ENCODE data around the gene NTN1.
"Not testable (repeated sequence)": the region's sequence is repeated elsewhere in the genome, so short reads cannot be mapped to it uniquely, and the experiment has no call there.

The NTN1 gene

DNA sequence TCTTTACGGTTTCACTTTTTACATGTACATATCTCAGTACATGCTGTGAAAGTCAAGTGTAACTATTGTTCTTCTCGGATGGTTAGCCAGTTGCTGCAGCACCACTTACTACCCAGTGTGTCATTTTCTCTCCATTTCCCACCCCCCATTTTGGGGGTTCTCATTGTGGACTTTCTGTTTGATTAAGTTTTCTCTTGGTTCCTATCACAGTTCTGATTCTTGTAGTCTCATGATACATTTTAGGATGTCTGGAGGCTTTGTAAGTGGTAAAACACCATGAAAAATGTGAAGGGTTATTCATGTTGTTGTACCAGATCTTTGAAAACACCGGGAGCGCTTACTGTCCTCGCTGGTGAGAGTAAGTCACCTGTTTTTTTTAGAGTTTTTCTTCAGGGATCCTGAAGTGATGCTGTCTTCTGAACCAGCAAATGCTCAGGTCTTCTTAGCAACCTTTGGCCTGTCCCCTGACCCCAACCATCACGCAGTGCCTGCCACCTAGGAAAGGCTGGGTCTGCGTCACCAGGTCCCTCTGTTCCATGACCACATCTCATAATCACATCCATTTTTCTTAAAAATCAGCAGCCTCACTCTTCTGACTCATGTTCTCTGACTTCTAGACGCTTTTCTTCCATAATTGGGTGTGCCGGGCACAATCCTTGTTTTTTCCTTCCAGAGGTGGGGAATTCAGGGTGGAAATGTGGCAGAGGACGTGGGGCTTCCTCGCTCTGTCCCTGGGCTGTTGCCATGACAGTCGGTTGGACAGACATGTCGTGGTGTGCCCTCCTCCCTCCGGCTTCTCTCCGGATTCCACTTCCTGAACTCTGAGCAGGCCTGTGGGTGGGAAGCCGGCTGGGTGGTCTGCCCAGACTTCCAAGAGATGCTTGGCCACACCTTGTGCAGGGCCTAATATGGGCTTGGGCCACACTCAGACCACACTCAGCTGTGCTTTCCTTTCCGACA lies 102.6 kb downstream of the NTN1 start:
- DNase-seq (ENCODE audit: low spot score), result no peak

DNA sequence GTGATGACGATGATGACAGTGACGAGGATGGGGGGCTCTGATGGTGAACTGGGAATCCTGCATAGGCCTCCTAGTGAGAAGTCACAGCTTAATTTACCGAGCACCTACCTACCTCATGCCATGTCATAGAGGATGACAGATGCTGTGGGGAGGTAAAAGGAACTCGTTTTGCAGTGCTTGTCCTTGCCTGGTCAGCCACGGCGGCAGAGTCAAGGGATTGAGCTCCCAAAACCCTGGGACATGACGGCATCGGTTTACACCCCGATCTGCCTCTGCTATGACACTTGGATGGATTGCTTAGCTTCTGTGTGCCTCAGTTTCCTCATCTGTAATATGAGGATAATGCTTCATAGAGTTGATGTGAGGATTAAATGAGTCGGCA lies 103.2 kb downstream of the NTN1 start:
- DNase-seq (ENCODE audit: low spot score), result no peak

DNA sequence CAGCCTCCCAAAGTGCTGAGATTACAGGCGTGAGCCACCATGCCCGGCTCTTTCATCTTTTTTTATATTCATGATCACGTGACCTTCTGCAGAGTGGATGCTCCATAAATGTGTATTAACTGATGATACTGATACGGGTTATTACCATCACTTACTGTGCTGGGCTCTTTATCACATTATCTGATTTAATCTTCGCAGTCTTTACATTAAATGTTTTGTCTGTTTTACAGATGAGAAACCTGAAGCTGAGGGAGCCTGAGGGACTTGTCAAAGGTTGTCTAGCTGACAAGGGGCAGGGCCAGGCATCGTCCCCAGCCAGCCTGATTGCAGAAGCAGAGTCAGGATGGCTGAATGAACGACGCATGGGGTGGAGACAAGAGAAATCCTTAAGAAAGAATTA lies 104.4 kb downstream of the NTN1 start:
- no peak for DNase-seq (ENCODE audit: low spot score)

DNA sequence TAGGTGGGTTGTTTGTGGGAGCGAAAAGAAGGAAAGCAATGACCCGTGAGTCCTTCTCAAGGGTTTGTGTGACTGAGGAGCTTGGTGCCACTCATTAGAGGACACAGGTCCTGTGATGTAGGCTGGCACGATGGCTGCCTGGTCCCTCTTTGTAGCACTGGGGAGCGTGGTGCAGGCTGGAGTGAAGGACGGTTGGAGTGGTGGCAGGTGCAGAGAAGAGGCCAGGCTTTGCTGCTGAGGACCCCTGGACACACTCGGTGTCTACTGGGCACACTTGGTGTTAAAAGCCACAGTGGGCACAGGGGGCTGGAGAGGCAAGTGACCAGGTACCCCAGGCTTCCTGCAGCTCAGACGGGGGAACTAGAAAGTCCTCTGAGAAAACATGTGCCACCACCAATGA lies 106.0 kb downstream of the NTN1 start:
- DNase-seq (ENCODE audit: low spot score), result no peak

DNA sequence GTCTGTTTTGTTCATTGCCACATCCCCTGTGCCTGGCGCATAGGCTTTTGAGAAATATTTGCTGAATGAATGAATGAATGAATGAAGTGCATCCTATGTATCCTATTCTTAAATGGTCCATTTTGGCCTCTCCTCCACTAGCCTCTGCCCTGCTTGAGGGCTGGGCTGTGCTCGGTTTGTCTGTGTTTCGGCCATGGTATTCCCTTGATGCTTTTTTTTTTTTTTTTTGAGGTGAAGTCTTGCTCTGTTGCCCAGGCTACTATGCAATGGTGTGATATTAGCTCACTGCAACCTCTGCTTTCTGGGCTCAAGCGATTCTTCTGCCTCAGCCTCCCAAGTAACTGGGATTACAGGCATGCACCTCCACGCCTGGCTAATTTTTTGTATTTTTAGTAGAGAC lies 110.1 kb downstream of the NTN1 start:
- DNase-seq (ENCODE audit: low spot score), result no peak

DNA sequence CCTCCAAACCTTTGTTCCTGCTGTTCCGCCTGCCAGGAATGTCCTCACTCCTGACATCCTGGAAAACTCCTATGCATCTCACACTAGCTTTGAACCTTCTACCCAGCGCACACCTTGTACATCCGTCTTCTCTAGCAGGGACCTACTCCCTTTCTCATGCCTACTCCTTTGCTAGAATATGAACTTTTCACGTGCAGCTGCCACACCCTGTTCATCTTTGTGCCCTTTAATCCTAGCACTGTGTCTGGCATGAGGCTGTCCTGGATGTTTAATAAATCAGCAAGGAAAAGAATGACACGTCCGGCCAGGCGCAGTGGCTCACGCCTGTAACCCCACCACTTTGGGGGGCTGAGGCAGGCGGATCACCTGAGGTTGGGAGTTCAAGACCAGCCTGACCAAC lies 111.0 kb downstream of the NTN1 start:
- no peak for DNase-seq (ENCODE audit: low spot score)

DNA sequence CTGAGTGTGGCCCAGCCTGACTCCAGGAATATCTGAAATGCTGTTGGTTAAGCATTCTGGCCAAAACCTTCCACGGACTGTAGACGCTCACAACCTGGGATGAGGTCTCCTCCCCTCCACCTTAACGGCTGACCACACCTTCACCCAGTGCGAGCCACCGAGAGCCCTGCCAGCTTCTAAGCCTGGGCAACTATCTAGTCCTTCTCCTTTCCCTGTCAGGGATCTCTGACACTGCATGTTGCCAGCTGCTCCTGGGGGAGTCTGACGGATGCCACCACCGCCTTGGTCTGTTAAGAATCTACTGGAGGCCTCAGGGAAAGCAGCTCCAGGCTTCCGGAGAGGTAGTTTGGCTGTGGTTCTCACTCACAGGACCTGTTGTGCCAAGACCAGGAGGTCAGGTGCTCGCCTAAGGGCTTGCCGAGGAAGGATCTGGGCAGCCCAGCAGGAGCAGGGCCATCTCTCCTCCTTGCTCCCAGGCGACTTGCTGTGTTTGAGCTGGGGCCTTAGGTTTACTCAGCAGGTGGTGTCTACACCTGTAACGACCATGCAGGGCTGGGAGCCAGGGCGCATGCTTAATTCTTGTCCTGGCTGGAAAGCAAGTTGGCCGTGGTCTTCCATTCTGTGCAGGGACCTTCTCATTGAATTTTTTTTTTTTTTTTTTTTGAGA lies 111.8 kb downstream of the NTN1 start:
- no peak for DNase-seq (ENCODE audit: low spot score)

DNA sequence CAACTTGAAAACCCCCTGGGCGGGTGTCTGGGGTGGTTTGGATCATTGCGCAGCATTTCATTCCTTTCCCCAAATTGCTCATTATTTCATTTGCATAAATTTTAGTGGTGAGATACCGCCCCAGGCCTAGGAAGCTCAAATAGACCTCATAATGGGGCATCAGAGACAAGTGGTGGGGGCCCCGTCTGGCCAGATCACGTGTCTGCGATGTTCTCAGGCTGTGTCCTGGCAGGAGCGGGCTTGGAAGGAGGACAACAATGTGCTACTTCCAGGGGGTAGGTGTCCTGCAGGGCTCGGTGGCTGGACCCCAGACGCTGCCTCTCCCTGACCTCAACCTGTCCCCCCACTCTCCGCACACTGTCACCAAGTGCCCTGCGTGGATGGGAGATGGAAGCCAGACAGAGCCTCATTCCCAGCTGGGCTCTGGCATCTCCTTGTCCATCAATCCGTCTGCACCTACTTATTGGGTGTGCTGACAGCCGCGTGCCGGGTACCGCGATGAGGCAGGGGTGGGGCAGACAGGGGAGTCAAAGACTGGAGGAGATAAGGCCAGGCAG lies 116.9 kb downstream of the NTN1 start:
- DNase-seq (ENCODE audit: low spot score), result no peak

DNA sequence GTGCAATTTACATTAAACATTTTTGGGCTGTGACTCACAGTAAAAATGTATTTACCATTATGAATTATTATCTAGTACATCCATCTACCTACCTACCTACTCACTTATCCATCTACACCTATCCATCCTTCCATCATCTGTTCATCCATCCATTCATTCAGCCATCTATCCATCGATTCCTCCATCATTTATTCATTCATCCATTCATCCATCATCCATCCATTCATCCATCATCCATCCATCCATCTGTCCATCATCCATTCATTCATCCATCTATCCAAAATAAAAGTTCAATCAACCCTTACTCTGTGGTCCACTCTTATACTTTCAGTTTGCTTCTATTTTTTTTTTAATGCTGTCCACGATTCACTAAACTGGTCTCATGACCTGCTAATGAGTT lies 118.4 kb downstream of the NTN1 start:
- DNase-seq (ENCODE audit: low spot score), result no peak

DNA sequence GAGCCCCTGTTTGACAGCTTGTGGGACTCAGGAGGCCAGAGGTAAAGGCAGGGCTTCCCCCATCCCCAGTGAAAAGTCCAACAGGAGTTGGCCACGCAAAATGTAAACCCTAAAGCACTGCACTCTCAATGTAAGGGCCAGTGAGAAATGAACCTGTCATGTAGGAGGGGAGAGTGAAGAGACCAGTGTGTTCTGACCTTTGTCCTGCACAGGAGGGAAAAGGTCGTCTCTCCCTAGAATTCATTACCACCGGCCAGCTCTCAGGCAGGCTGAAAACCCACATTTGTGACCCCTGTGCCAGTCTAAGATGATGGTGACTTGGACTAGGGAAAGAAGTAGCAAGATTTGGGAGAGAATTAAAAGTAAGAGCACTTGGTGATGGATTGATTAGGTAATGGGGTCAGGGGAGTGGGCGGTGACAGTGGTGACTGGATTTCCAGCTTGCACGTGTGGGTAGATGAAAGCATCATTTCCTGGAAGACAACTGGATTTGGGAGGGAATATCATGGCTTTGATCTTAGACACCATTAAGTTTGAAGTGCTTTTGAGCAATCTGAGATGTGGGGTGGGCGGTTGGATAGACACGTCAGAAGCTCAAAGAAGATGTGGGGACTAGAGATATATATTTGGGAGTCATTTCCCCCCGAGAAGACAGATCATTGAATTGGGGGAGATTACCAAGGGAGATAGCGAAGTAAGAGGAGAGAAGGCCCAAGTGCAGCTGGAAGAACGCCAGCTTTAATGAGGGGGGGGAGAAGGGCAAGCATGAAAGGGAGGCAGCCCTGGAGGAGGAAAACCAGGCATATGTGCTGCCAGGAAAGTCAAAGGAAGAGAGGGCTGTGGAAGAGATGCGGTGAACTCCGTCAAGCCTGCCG lies 119.5 kb downstream of the NTN1 start:
- DNase-seq (ENCODE audit: low spot score), result no peak

DNA sequence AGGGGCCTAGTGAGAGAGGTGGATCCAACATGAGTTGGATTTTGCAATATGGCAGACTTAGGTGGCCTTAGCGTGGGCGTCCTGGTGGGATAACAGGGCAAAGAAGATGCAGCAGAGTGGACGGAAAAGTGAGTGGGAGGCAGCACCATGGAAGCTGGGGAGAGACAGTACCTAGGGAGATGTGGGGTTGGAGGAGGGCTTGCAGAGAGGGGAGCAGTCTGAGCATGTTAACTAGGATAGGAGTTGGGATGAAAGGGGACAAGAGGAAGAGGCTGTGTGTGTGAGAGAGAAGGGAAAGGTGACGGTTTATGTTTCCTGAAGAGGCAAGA lies 120.1 kb downstream of the NTN1 start:
- no peak for DNase-seq (ENCODE audit: low spot score)

DNA sequence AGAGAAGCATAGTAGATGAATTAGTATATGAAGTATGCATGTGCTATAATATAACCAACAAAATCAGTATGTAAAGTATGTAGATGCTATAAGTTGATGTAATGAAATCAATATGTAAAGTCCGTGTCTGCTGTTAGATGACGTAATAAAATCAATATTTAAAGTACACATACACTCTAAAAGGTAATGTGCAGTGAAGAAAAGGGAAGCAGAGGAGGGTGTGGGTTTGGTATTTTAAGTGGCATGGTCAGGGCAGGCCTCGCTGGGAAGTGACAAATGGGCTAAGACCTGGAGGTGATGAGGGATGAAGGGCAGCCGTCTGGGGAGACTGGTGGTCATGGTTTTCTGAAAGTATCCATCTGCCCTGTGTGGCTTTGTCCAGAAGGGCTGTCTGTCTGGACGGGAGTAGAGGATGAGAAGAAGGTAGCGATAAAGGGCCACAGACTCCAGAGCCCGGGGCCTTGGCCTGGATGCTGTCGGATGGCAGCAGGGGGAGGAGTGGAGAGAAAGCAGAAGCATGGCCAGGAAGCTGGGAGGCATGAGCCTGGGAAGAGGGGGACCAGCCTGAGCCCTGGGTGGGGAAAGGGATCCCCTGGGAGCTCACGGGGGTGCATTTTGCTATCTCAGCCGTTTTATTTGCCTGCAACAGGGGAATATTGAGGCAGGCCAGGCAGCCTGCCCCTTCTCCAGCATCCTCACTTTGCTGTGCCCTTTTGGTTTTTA lies 121.6 kb downstream of the NTN1 start:
- DNase-seq (ENCODE audit: low spot score), result no peak

DNA sequence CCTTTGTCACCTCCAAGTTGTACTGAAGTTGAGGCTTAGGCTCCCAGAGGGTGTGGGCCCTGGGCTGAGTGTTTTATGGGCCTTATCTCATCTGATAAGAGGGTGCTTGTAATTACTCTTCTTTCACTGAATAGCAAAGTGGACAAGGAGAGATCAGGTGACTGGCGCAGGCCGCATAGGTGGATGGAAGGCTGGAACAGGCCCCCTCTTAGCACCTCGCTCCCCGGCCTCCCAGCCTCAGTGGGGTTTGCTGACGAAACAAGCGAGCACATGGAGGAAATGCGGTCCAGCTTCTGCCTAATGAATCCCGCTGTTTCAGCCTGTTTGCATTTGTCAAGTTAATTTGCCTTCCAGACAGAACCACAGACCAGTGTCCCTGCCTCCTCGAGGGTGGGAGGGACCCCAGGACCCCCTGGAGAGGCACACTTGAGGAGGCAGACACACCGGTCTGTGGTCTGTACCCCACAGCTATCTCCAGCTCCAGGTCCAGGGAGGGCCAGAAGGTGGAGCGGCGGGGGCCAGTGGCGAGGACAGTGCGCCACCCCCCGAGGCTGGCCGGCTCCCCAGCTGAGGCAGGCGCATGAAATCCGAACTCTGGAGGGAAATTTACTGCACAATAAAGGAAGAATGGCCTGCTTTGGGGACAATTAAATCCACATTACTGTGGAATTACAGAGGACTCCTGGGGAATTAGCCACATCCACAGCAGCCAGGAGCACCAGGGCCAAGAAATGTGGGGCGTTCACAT lies 123.4 kb downstream of the NTN1 start:
- DNase-seq (ENCODE audit: low spot score), result no peak

DNA sequence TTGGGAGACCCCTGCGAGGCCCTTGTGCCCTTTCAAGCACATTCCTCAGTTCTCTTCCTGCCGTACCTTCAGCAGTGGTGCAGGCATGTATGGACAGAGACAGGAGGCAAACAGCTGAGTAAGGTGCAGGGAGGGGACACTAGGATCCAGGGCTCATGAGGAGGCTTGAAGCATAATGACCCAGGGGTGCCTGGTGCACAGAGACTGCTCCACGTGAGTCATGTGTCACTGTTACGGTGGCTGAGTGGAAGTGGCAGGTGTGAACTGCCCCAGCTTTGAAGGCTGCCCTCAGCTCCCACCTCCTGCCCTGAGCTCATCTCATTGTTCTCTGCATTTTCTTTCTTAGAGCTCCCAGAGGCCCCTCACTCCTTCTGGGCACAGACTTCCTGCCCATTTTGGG lies 124.8 kb downstream of the NTN1 start:
- DNase-seq (ENCODE audit: low spot score), result no peak

DNA sequence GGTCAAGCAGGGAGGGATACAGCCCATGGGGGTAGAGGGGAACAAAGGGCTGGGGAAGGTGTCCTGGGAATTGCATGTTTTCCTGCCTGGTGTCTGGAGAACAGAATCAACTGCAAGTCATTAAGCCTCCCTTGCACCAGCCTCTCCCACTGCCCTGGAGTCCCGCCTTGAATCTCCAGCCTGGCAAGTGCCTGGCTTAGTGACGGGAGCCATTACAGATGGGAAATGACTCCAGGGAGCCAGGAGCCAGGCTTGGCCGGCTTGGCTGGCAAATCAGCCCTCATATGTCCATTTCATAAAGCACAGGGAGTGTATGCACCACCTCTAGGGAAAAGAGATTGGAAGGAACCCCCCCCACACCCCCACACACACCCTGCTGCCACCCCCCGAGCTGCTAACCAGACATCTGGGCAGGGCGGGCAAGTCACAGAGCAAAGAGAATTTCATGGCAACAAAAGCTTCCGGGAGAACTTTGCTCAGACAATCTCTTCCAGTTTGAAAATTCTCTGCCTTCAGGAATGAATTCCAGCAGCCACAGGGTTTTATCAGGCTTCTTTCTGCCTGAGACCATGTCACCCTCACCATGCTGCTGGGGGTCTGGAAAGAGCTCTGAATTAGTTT lies 127.7 kb downstream of the NTN1 start:
- DNase-seq (ENCODE audit: low spot score), result no peak

DNA sequence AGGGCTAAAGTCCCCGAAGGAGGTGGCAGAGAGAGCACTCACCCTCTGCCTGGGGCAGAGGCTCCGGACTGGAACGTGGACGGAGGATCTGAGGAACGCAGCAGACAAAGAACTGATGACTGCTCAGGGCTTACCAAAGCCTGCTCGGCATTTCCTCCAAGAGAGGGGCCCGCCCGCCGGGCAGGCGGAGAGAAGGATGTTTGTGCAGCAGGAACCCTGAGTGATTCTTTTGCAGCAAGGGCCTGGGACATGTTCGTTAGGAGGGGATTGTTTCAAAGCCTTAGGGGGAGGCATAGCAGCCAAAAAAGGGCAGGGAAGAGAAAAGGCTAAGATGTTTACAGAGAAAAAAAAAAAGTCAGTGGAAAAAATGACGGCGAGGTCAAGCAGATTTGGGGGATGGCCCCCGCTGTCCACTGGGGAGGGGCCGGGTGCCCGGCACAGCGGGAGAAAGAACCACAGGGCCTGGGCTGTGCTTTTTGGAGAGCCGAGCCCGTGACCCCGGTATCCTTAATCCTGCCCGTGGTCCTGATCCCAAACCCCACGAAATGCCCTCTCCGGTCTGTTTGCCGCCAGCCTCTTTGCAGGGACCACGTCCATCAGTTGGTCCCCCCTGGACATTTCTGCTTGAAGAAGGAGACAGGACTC lies 129.3 kb downstream of the NTN1 start:
- no peak for DNase-seq (ENCODE audit: low spot score)

DNA sequence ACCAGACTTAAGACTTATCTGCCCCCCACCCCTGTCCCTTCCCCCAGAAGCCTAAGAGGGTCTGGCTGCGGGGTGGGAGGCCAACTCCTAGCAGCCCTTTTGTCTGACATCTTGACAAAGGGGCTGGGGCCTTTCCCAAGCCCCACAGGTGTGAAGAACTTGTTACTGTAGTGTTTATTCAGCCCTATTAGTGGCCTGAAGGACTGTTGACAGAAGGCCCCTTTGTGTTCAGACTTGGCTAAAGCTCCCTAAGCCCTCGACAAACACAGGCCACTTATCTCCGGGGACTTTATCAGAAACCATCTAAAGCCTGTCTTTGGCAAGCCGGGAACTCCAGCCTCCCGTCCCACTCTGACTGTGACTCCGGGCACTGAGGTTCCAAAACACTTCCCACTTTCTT lies 129.8 kb downstream of the NTN1 start:
- DNase-seq (ENCODE audit: low spot score), result no peak

DNA sequence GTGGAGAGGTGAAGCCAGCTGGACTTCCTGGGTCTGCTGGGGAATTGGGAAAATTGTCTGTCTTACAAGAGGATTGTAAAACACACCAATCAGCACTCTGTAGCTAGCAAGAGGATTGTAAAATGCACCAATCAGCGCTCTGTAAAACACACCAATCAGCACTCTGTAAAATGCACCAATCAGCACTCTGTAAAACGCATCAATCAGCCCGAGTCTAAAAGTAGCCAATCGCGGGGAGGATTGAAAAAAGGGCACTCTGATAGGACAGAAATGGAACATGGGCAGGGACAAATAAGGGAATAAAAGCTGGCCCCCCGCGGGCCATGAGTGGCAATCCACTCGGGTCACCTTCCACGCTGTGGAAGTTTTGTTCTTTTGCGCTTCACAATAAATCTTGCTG lies 130.4 kb downstream of the NTN1 start:
- not testable (repeated sequence) for DNase-seq (ENCODE audit: low spot score)

DNA sequence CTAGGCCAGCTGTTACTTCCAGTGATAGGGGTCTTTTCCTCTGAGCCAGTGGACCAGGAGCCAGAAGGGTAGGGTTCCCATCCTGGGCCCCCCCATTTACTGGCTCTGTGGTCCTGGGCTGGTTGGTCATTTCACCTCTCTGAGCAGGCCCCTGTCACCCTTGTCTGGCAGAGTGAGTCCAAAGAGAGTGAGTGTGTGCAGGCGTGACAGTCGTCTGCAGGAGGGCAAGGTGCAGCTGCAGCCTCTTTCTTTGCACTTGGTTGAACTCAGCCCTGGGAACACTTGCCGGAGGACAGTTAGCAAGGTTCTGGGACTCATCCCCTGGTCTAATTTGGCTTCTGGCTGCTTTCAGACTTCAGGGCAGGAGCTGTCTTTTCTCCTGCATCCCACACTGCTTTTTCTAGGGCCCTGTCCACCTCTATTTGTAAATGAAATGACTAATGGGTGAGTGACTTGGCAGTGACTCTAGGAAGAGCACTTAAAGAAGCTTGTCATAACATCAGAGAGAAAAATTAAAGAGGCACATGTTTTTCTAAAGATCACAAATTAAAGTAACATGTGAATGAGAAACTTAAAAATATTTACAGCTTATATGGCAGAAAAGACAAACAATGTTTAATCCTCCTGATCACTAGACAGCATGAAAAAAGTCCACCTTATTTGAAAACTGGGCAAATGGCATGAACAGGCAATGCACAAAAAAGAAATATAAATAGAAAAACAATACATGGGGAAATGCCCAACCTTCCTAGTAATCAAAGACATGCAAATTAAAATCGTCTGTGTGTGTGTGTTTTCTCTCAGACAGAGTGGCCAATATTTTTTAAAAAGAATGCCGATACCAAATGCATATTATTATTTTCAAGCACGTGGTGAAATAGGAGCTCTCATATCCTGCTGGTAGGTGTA lies 137.5 kb downstream of the NTN1 start:
- no peak for DNase-seq (ENCODE audit: low spot score)
